HG03354 (cell line): Measurements from ENCODE around the gene AGTPBP1.

Experiments
- ATAC-seq: cut with Tn5 transposase; IDR thresholded peaks from one replicate; pipeline ENCODE4 v1.9.1; 2021; ENCODE audit warnings: mild to moderate bottlenecking; ENCODE audit not compliant: unreplicated experiment, poor library complexity, severe bottlenecking

Gene AGTPBP1

GRCh38 chr9:85516976-85517637, 224.6 kb downstream of the AGTPBP1 start:
- ATAC-seq: no peak

GRCh38 chr9:85516455-85516854, 225.3 kb downstream of the AGTPBP1 start:
- no peak for ATAC-seq

DNA sequence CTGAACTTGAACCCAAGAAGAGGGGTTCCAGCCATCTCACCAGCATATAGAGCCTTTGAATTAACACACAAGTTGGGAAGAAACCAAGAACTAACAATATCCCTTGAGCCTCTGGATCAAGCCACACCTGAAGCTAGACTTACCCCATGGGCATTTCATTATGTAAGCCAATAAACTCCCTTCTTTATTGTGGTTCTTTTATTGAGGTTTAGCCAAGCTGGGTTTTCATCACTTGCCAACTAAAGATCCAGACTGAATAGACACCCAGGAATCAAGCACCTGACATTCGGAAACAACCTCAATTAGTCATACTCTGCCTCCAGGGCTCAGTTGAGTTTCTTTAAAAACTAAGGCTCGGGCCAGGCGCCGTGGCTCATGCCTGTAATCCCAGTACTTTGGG, 226.7 kb downstream of the AGTPBP1 start:
- no peak for ATAC-seq

DNA sequence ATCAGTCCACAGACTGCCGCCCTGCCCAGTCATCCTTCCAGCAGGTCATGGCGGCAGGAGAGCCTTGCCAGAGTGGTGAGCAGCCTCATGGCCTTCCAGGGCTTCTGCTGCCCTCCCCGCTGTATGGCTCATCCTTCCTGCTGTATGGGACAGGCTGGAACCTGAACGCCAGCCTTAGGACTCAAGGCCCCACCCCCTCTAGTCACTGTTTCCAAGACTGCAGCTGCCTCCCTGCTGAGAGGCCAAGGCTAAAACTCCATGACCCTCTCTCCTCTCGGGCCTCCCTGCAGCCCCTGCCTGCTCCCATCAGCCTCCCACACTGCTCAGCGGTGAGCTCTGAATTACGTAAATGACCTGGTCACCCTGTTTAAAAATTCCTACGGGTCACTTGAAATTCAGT, 227.5 kb downstream of the AGTPBP1 start:
- no peak for ATAC-seq

- no peak for ATAC-seq
Measured at GRCh38 chr9:85511746-85512145, 230.0 kb downstream of the AGTPBP1 start.

GRCh38 chr9:85510830-85511504, 230.8 kb downstream of the AGTPBP1 start:
- no peak for ATAC-seq

- no peak for ATAC-seq
Measured at GRCh38 chr9:85508616-85509015, 233.1 kb downstream of the AGTPBP1 start.

DNA sequence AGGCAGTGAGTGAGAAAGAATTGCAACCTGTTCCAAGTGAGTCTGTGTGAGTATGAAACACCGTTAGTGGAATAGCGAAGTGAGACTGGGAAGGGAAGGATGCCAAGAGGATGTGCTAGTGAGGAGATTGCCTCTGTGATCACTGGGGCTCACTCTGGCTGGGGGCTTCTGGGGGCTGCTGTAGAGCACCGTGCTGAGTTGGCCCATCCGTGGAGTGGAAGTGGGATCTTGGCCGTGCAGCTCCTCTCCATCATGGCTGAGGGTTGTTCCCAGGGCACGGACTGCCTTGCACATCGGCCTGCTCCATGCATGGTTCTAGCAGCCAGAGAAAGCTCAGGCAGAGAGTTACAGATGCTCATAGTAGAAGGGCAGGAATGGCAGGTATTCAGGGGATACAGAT, 236.1 kb downstream of the AGTPBP1 start:
- no peak for ATAC-seq

DNA sequence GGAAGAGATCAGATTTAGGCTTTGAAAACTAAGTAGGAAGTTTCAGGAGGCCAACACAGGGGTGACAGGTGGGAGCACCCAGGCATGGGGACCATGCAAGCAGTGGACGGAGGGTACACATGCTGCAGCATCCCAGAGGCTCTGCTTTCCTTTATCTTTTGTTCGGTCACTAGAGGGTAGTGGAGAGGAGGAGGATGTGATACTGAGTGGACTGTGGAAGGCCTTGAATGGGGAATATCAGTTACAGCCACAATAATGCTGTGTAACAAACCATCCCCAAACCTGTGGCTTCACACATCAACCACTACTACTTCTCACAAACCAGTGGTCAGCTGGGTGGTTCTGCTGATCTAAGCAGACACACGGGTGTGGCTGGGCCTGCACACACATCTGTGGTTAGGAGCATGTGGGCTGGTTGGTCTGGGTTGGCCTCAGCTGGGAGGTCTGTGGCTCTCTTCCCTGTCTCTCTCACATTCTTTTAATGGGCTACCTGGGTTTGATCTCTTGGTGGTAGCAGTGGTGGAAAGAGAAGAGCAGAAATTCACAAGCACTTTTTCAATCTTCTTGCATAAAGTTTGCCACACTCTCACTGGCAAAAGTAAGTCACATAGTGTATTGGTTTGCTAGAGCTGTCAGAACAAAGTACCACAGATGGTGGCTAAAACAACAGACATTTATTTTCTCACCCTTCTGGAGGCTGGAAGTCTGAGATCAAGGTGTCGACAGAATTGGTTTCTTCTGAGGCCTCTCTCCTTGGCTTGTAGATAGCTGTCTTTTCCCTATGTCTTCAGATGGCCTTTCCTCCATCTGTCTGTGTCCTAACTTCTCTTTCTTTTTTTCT, 238.7 kb downstream of the AGTPBP1 start:
- no peak for ATAC-seq

- ATAC-seq: no peak
Measured at GRCh38 chr9:85501882-85502281, 239.9 kb downstream of the AGTPBP1 start.

DNA sequence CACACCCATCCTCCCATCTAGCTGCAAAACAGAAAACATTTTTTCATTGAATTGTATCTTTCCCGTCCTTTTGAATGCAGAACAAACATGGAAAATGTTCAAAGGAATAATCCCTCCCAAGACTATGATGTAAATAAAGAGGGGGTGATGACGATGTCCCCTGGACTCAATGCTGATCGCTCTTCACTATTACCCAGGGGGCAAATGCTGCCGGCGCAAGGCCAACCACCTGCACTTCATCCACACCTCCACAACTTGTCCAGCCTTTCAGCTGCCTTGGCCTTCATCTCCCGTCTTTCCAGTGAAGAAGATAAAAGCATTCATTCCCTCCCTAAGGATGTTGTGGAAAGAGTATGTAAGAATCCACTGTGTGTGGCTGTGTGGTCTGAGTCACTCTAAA, 240.3 kb downstream of the AGTPBP1 start:
- no peak for ATAC-seq
